Measurements from ENCODE around the gene PAPOLA. TPM values are rescaled to one million over a fixed set of nuclear protein-coding genes. Genes with fewer than 3 reads are reported as not detected.
A peak's percentile ranks its signal among the peaks of the same experiment; 100 is the strongest.

Gene PAPOLA
- total RNA-seq, 6 experiments from 2014 or later: 68.0 to 102 (median 88.1) TPM

DNA sequence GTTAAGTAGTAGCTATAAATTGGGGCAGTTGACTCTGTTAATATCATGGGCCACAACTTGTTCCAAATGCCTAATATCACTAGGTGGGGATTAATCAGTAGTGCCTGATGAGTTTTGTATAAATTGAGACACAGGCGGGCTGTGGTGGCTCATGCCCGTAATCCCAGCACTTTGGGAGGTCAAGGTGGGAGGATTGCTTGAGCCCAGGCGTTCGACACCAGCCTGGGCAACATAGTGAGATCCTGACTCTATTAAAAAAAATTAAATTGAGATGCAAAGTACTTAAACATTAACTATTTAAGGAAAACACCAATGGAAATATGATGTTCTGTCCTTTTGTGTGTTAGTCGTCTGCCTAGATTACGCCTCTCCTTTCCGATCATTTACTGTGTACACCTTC lies 9.0 kb downstream of the PAPOLA start:
- DNase-seq (no peak), ATAC-seq (no peak)
- Histone ChIP-seq H3K27me3 (no peaks in the 10 kb centered on the region), H3K27ac (peak overlapping the region; percentile 31 to 80 (median 41)), H3K36me3 (no peaks in the 10 kb centered on the region), H3K4me1 (peaks cover 0 to 80% (median 21%) of the 10 kb centered on the region in 4 donors), H3K4me3 (peak overlapping the region in 1 of 3 donors; percentile 7), H3K9me3 (no peaks in the 10 kb centered on the region)
- intact Hi-C loops (cut with DNase I): no loop called here
- WGBS (ENCODE audit: insufficient coverage, low coverage, low lambda C conversion rate, missing lambda C conversion rate): 38% methylated on average over 7 of the region's 7 CpGs
- TF ChIP-seq, protein P1, sequence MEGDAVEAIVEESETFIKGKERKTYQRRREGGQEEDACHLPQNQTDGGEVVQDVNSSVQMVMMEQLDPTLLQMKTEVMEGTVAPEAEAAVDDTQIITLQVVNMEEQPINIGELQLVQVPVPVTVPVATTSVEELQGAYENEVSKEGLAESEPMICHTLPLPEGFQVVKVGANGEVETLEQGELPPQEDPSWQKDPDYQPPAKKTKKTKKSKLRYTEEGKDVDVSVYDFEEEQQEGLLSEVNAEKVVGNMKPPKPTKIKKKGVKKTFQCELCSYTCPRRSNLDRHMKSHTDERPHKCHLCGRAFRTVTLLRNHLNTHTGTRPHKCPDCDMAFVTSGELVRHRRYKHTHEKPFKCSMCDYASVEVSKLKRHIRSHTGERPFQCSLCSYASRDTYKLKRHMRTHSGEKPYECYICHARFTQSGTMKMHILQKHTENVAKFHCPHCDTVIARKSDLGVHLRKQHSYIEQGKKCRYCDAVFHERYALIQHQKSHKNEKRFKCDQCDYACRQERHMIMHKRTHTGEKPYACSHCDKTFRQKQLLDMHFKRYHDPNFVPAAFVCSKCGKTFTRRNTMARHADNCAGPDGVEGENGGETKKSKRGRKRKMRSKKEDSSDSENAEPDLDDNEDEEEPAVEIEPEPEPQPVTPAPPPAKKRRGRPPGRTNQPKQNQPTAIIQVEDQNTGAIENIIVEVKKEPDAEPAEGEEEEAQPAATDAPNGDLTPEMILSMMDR (IDR thresholded peaks at IDR 0.05): no peak
- no peak for TF ChIP-seq POLR2A (IDR thresholded peaks at IDR 0.05)

DNA sequence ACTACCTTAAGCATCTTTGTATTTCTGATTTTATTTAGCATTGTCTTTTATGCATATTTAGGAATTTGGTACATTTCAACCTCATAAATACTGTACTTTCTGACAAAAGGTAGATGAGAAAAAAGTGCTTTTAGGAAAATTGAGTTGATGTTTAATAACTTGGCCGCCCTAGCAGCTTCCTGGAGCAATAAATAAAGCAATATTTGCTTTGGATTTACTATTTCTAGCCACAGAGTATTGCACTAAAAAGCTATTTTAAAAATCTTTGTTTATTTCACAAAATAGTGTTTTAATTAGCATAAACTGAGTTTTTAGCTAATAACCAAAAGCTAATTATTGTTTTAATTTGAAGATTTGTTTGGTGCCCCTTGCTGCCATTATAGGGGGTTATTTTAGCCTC lies 9.5 kb downstream of the PAPOLA start:
- H3K27ac ChIP-seq: peak overlapping the region; percentile 31 to 80 (median 41)
- 28% methylated on average over 1 of the region's 1 CpG for WGBS (ENCODE audit: insufficient coverage, low coverage, low lambda C conversion rate, missing lambda C conversion rate)
- H3K4me1 ChIP-seq: peaks cover 0 to 79% (median 21%) of the 10 kb centered on the region in 4 donors
- ATAC-seq (peak in 3 of 4 donors; percentile 44 to 55 (median 55)), DNase-seq (no peak)
- intact Hi-C loops (cut with DNase I): no loop called here
- H3K4me3 ChIP-seq: peak overlapping the region in 1 of 3 donors; percentile 7
- H3K27me3 ChIP-seq: no peaks in the 10 kb centered on the region
- no peak for TF ChIP-seq POLR2A (IDR thresholded peaks at IDR 0.05)
- TF ChIP-seq, protein P1 (IDR thresholded peaks at IDR 0.05): no peak
- no peaks in the 10 kb centered on the region for H3K36me3 ChIP-seq
- H3K9me3 ChIP-seq: no peaks in the 10 kb centered on the region

DNA sequence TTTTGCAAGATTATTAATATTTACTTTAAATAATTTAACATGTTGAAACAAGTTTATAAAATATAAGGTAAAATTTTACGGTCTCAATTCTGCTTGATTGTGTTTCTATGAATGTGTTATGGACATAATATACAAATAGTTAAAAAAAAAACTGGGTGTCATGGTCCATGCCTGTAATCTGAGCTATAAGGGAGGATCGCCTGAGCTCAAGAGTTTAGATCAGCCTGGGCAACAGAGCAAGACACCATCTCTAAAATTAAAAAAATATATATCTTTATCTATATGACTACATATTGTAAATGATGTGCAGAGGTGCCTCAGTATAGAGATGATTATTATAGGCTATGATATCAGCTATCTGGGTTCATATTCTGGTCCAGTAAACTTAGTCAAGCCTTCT lies 9.9 kb downstream of the PAPOLA start:
- ATAC-seq (no peak), DNase-seq (no peak)
- no peaks in the 10 kb centered on the region for H3K27me3 ChIP-seq
- H3K4me3 ChIP-seq: peak overlapping the region in 1 of 3 donors; percentile 7
- H3K4me1 ChIP-seq: peaks cover 0 to 84% (median 21%) of the 10 kb centered on the region in 4 donors
- no peaks in the 10 kb centered on the region for H3K9me3 ChIP-seq
- WGBS (ENCODE audit: insufficient coverage, low coverage, low lambda C conversion rate, missing lambda C conversion rate): 29% methylated on average over 2 of the region's 2 CpGs
- no peaks in the 10 kb centered on the region for H3K36me3 ChIP-seq
- TF ChIP-seq, protein P1 (IDR thresholded peaks at IDR 0.05): no peak
- TF ChIP-seq POLR2A (IDR thresholded peaks at IDR 0.05): no peak
- H3K27ac ChIP-seq: peak overlapping the region; percentile 31 to 80 (median 41)
- intact Hi-C loops (cut with DNase I): no loop called here

DNA sequence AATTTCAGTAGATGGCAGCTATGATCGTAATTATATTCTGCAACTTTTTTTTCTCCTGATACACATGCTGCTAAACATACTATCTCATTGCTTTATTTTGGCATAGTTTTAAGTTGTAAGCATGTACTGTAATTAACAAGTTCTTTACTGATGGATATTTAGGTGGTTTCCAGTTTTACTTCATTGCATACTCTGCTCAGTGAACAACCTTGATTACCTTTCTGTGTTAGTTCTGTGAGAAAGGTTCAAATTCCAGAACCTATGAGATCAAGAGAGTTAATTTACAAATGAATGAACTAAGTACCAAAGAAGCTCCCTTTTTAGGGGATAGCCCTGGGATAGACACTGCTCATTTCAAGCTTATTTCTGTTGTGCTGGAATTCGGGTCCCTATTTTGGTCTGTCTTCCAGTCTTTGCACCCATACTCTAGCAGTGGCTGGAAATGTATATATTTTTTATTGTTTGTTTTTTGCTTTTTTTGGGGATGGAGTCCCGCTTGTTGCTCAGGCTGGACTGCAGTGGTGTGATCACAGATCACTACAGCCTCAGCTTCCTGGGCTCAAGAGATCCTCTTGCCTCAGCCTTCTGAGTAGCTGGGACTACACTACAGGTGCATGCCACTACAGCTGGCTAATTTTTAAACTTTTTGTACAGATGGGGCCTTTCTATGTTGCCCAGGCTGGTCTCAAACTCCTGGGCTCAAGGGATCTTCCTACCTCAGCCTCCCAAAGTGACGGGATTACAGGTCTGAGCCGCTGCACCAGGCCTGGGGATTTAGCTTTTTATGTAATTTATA lies 10.6 kb downstream of the PAPOLA start:
- H3K27ac ChIP-seq: peak overlapping the region; percentile 31 to 80 (median 41)
- peaks cover 0 to 80% (median 21%) of the 10 kb centered on the region in 4 donors for H3K4me1 ChIP-seq
- no peaks in the 10 kb centered on the region for H3K36me3 ChIP-seq
- no peaks in the 10 kb centered on the region for H3K27me3 ChIP-seq
- 43% methylated on average over 5 of the region's 5 CpGs for WGBS (ENCODE audit: insufficient coverage, low coverage, low lambda C conversion rate, missing lambda C conversion rate)
- no peaks in the 10 kb centered on the region for H3K9me3 ChIP-seq
- TF ChIP-seq, protein P1 (IDR thresholded peaks at IDR 0.05): no peak
- no peak for TF ChIP-seq POLR2A (IDR thresholded peaks at IDR 0.05)
- peak; percentile 75 to 84 (median 84) for ATAC-seq
- no peak for DNase-seq
- peak overlapping the region in 1 of 3 donors; percentile 7 for H3K4me3 ChIP-seq
- intact Hi-C loops (cut with DNase I): no loop called here
